H1 (cell line): Measurements from ENCODE around the gene CSDE1. TPM values are rescaled to one million over a fixed set of nuclear protein-coding genes. Genes with fewer than 3 reads are reported as not detected.

Experiments used
- CTCF ChIA-PET: fragments of 300-600 bp; sonication (Branson Sonifier 250); formaldehyde crosslinking; loops from one replicate; lab custom pipeline; 2021; ENCODE audit not compliant: partially characterized antibody; lab: Charles Lee
- POLR2A ChIA-PET: fragments of 300-600 bp; sonication (Branson Sonifier 250); formaldehyde crosslinking; loops from one replicate; lab custom pipeline; 2021; ENCODE audit warnings: inconsistent platforms; ENCODE audit not compliant: partially characterized antibody; lab: Charles Lee
- DNase-seq, 2 experiments: peaks; one replicate each; pipeline versions ENCODE4 v3.0.0 to v3.0.0-alpha.2; 2010 to 2022; ENCODE audit warnings: low spot score in 2 of 2, low read depth in 1 of 2, mixed read lengths in 1 of 2
- FAIRE-seq: peaks from 2 replicates; lab custom pipeline; 2011; peaks lifted over from hg19 to GRCh38; lab: Jason Lieb, UNC
- H2AFZ ChIP-seq: 2 replicates; pipeline ENCODE4 v1.8.1; 2012; ENCODE audit warnings: low read length, inconsistent platforms
- H2AK5ac ChIP-seq: 2 replicates; pipeline ENCODE4 v1.6.1; 2013; ENCODE audit warnings: low read depth, low read length
- H2BK120ac ChIP-seq: replicated peaks from 2 replicates; pipeline ENCODE3; 2013; ENCODE audit warnings: low read depth, low read length, inconsistent platforms
- H2BK12ac ChIP-seq: 2 replicates; pipeline ENCODE4 v1.6.1; 2013; ENCODE audit warnings: low read depth, low read length
- H2BK15ac ChIP-seq: 2 replicates; pipeline ENCODE4 v1.6.1; 2013; ENCODE audit warnings: low read length
- H2BK20ac ChIP-seq: 2 replicates; pipeline ENCODE4 v1.6.1; 2013; ENCODE audit warnings: low read length
- H2BK5ac ChIP-seq: 2 replicates; pipeline ENCODE4 v1.6.1; 2013; ENCODE audit warnings: low read depth, low read length
- H3K14ac ChIP-seq: 2 replicates; pipeline ENCODE4 v1.6.1; 2013; ENCODE audit warnings: inconsistent platforms; ENCODE audit not compliant: insufficient read length
- H3K18ac ChIP-seq: 2 replicates; pipeline ENCODE4 v1.6.1; 2013; ENCODE audit warnings: low read length; ENCODE audit errors: extremely low read depth
- H3K23ac ChIP-seq: 2 replicates; pipeline ENCODE4 v1.6.1; 2013; ENCODE audit warnings: inconsistent platforms; ENCODE audit not compliant: insufficient read length
- H3K23me2 ChIP-seq: 2 replicates; pipeline ENCODE4 v1.6.1; 2013; ENCODE audit warnings: low read depth, low read length
- H3K27ac ChIP-seq: 2 replicates; pipeline ENCODE4 v1.6.1; 2011; ENCODE audit warnings: low read depth, low read length, inconsistent platforms
- H3K27me3 ChIP-seq, 4 experiments: replicated peaks in 1 of 4; 1 replicate in 1 of 4; 2 replicates in 3 of 4; pipeline versions ENCODE4 v1.6.1 to v1.8.1; 2011 to 2013; ENCODE audit warnings: low read length in 3 of 4, mild to moderate bottlenecking in 3 of 4, inconsistent platforms in 2 of 4, mixed read lengths in 2 of 4, moderate library complexity in 1 of 4; ENCODE audit not compliant: control insufficient read depth in 3 of 4, insufficient read depth in 3 of 4; ENCODE audit errors: extremely low read depth in 1 of 4
- H3K36me3 ChIP-seq, 4 experiments: 2 replicates each; pipeline versions ENCODE4 v1.6.1 to v1.8.1; 2011 to 2013; ENCODE audit warnings: mild to moderate bottlenecking in 4 of 4, low read length in 3 of 4, moderate library complexity in 2 of 4, control low read depth in 1 of 4, inconsistent platforms in 1 of 4; ENCODE audit not compliant: insufficient read depth in 4 of 4, control insufficient read depth in 2 of 4
- H3K4ac ChIP-seq: replicated peaks from 2 replicates; pipeline ENCODE3; 2013; ENCODE audit warnings: low read length, low read depth, mixed read lengths, inconsistent platforms; ENCODE audit not compliant: insufficient read length
- H3K4me1 ChIP-seq, 4 experiments: replicated peaks in 1 of 4; 1 replicate in 1 of 4; 2 replicates in 3 of 4; pipeline versions ENCODE4 v1.6.1 to v1.8.1; 2011 to 2013; ENCODE audit warnings: low read length in 3 of 4, inconsistent platforms in 2 of 4, mixed read lengths in 1 of 4; ENCODE audit not compliant: insufficient read depth in 4 of 4, control insufficient read depth in 3 of 4
- H3K4me2 ChIP-seq, 2 experiments: 2 replicates each; pipeline versions ENCODE4 v1.6.1 to v1.8.1; 2011 to 2013; ENCODE audit warnings: low read depth in 2 of 2, low read length in 2 of 2, control low read depth in 1 of 2, inconsistent platforms in 1 of 2, mild to moderate bottlenecking in 1 of 2; ENCODE audit not compliant: insufficient read depth in 1 of 2
- H3K4me3 ChIP-seq, 4 experiments: fragments of 200-600, 300-600 bp in 1 of 4; sonication (generic), shearing (Covaris generic), sonication (Bioruptor Twin) in 1 of 4; 2 replicates each; pipeline versions ENCODE4 v1.5.1 to v1.8.1; 2011 to 2016; ENCODE audit warnings: low read length in 4 of 4, low read depth in 3 of 4, control low read depth in 2 of 4, inconsistent platforms in 2 of 4, mild to moderate bottlenecking in 2 of 4, mixed read lengths in 1 of 4, moderate library complexity in 1 of 4; ENCODE audit not compliant: insufficient read depth in 2 of 4; ENCODE audit errors: extremely low read depth in 1 of 4
- H3K56ac ChIP-seq: replicated peaks from 2 replicates; pipeline ENCODE3; 2013; ENCODE audit warnings: low read depth, mild to moderate bottlenecking, mixed read lengths, low read length, inconsistent platforms; ENCODE audit not compliant: insufficient read length
- H3K79me1 ChIP-seq: 2 replicates; pipeline ENCODE4 v1.6.1; 2013; ENCODE audit warnings: low read depth, low read length, control low read depth
- H3K79me2 ChIP-seq, 2 experiments: 2 replicates each; pipeline versions ENCODE4 v1.6.1 to v1.8.1; 2012 to 2013; ENCODE audit warnings: low read length in 2 of 2, mild to moderate bottlenecking in 2 of 2, inconsistent platforms in 1 of 2; ENCODE audit not compliant: insufficient read depth in 2 of 2, control insufficient read depth in 1 of 2
- H3K9ac ChIP-seq, 4 experiments: replicated peaks in 1 of 4; 1 replicate in 1 of 4; 2 replicates in 3 of 4; pipeline versions ENCODE4 v1.6.1 to v1.8.1; 2011 to 2013; ENCODE audit warnings: low read depth in 3 of 4, low read length in 3 of 4, control low read depth in 2 of 4, mild to moderate bottlenecking in 2 of 4, moderate library complexity in 2 of 4, inconsistent platforms in 1 of 4; ENCODE audit errors: extremely low read depth in 1 of 4
- H3K9me3 ChIP-seq, 2 experiments: 2 replicates each; pipeline versions ENCODE4 v1.6.1 to v1.8.1; 2012 to 2013; ENCODE audit warnings: mild to moderate bottlenecking in 2 of 2, moderate library complexity in 2 of 2, control low read depth in 1 of 2, inconsistent platforms in 1 of 2, low read depth in 1 of 2, low read length in 1 of 2, mixed read lengths in 1 of 2; ENCODE audit not compliant: insufficient read depth in 2 of 2
- H4K20me1 ChIP-seq, 2 experiments: replicated peaks in 1 of 2; 2 replicates each; pipeline versions ENCODE3 to v1.8.1; 2011 to 2013; ENCODE audit warnings: inconsistent platforms in 2 of 2, low read length in 2 of 2, mild to moderate bottlenecking in 1 of 2; ENCODE audit not compliant: insufficient read depth in 2 of 2, control insufficient read depth in 1 of 2
- H4K5ac ChIP-seq: 2 replicates; pipeline ENCODE4 v1.6.1; 2013; ENCODE audit warnings: low read length, low read depth, mixed read lengths, inconsistent platforms; ENCODE audit not compliant: insufficient read length
- H4K8ac ChIP-seq: 2 replicates; pipeline ENCODE4 v1.8.0; 2013; ENCODE audit warnings: mild to moderate bottlenecking, moderate library complexity, low read length, inconsistent platforms; ENCODE audit not compliant: insufficient read depth; ENCODE audit errors: extremely low read depth
- H4K91ac ChIP-seq: replicated peaks from 2 replicates; pipeline ENCODE3; 2013; ENCODE audit warnings: low read length, mixed read lengths, inconsistent platforms; ENCODE audit not compliant: insufficient read length
- CBX5 ChIP-seq: fragments of 300-800, 300-1000 bp; sonication (generic); IDR thresholded peaks from 2 replicates; pipeline ENCODE4 v1.7.1; 2016; ENCODE audit warnings: antibody characterized with exemption, low read length, low read depth
- HDAC6 ChIP-seq: IDR thresholded peaks from one replicate; pipeline ENCODE4 v1.7.1; 2012; ENCODE audit warnings: low read depth, mild to moderate bottlenecking, inconsistent platforms, low read length, moderate library complexity
- KDM1A ChIP-seq: fragments of 200-600, 300-600 bp; sonication (generic); IDR thresholded peaks from 2 replicates; pipeline ENCODE4 v1.7.1; 2016; ENCODE audit warnings: mild to moderate bottlenecking, low read length, borderline replicate concordance
- KDM4A ChIP-seq: IDR thresholded peaks from one replicate; pipeline ENCODE4 v1.7.1; 2012; ENCODE audit warnings: low read depth, mild to moderate bottlenecking, moderate library complexity, low read length, inconsistent platforms; ENCODE audit not compliant: severe bottlenecking
- KDM5A ChIP-seq: fragments of 200-600 bp; IDR thresholded peaks from 2 replicates; pipeline ENCODE4 v1.7.1; 2012; ENCODE audit warnings: mild to moderate bottlenecking, low read length, inconsistent platforms, mixed read lengths
- POU5F1 ChIP-seq: IDR thresholded peaks from 2 replicates; pipeline ENCODE4 v1.6.1; 2011; ENCODE audit warnings: low read depth, mild to moderate bottlenecking, low read length, moderate library complexity
- RAD21 ChIP-seq, 2 experiments: IDR thresholded peaks in 1 of 2; conservative IDR thresholded peaks in 1 of 2; 2 replicates each; pipeline ENCODE4 v1.6.1; 2011; ENCODE audit warnings: low read depth in 2 of 2, low read length in 2 of 2, improper control_type of control experiment in 1 of 2, inconsistent platforms in 1 of 2, mild to moderate bottlenecking in 1 of 2, moderate library complexity in 1 of 2
- RBBP5 ChIP-seq: IDR thresholded peaks from 2 replicates; pipeline ENCODE4 v1.7.1; 2012; ENCODE audit warnings: low read depth, mild to moderate bottlenecking, inconsistent platforms, low read length, moderate library complexity, borderline replicate concordance
- SIN3A ChIP-seq, 2 experiments: IDR thresholded peaks in 1 of 2; conservative IDR thresholded peaks in 1 of 2; 2 replicates each; pipeline ENCODE4 v1.6.1; 2011 to 2012; ENCODE audit warnings: low read length in 2 of 2, improper control_type of control experiment in 1 of 2, low read depth in 1 of 2, mild to moderate bottlenecking in 1 of 2
- TEAD4 ChIP-seq: IDR thresholded peaks from 2 replicates; pipeline ENCODE4 v1.6.1; 2012; ENCODE audit warnings: low read depth, low read length, inconsistent platforms, mixed read lengths
- WGBS, 2 experiments: shearing (Covaris generic) in 1 of 2; methylation state at CpG; one replicate each; pipeline versions ENCODE4 v1.1.6 to v1.1.7; 2013 to 2015; ENCODE audit warnings: low lambda C conversion rate in 2 of 2, mixed read lengths in 2 of 2, inconsistent platforms in 1 of 2, low coverage in 1 of 2, missing lambda C conversion rate in 1 of 2; ENCODE audit not compliant: insufficient replicate concordance in 2 of 2, insufficient coverage in 1 of 2, insufficient read length in 1 of 2; ENCODE audit errors: extremely low coverage in 1 of 2, missing lambda C conversion rate in 1 of 2; 5-methylcytosine and 5-hydroxymethylcytosine counted together
- polyA plus RNA-seq, 7 experiments: library from polyadenylated mRNA; depleted of rRNA in 3 of 7; stranded (reverse) in 5 of 7; unstranded in 2 of 7; fragments of >200 nt in 5 of 7; fragments of 200-250 nt in 2 of 7; gene quantifications; 1 replicate in 5 of 7; 2 replicates in 1 of 7; 4 replicates in 1 of 7; pipeline versions ENCODE4 v1.2.1 to v1.2.3, GENCODE V29; 2011 to 2013; ENCODE audit warnings: missing spikeins in 2 of 7, mixed read lengths in 2 of 7
- total RNA-seq: library from RNA; stranded (reverse); fragmentation: NEBNext Ultra II Directional; extraction: Animal tissue kit (Norgen Biotek cat#: 25700); gene quantifications from 2 replicates; pipeline ENCODE4 v1.2.1, GENCODE V29; 2021
- TF ChIP-seq, protein P1 (sequence below): IDR thresholded peaks from 2 replicates; pipeline ENCODE4 v1.6.1; 2011; ENCODE audit warnings: low read length, improper control_type of control experiment
- TF ChIP-seq, protein P2 (sequence below): IDR thresholded peaks from 2 replicates; pipeline ENCODE4 v1.6.1; 2012; ENCODE audit warnings: inconsistent platforms

CSDE1 gene
- total and polyA plus RNA-seq, 2 of the 8 experiments (the other 6 are each of a cell fraction or from before 2014, with no cell fraction given): 149 to 635 TPM

- Histone ChIP-seq H4K5ac (no peak overlapping the region), H3K4me3 (no peak overlapping the region), H3K9me3 (no peaks in the 10 kb centered on the region), H2BK12ac (no peak overlapping the region), H3K9ac (no peak overlapping the region), H2AK5ac (no peak overlapping the region), H3K27me3 (no peaks in the 10 kb centered on the region), H3K23me2 (no peaks in the 10 kb centered on the region), H3K56ac (no peak overlapping the region), H3K36me3 (peaks cover 41 to 90% (median 70%) of the 10 kb centered on the region in 4 experiments), H3K4ac (no peak overlapping the region), H3K4me2 (no peak overlapping the region), H3K14ac (no peak overlapping the region), H2AFZ (no peak overlapping the region), H4K8ac (no peak overlapping the region), H3K27ac (no peak overlapping the region), H3K23ac (no peak overlapping the region), H4K20me1 (peaks cover 3 to 4% of the 10 kb centered on the region in 2 experiments), H3K18ac (no peak overlapping the region), H2BK15ac (no peak overlapping the region), H2BK5ac (no peak overlapping the region), H4K91ac (no peak overlapping the region), H3K4me1 (no peaks in the 10 kb centered on the region), H3K79me1 (0 out of 2 replicates have a peak, but pooled peaks cover 2% of the 10 kb centered on the region), H2BK20ac (no peak overlapping the region), H3K79me2 (peaks cover 0 to 47% of the 10 kb centered on the region in 2 experiments; a peak in 2 of 4 replicates), H2BK120ac (no peak overlapping the region)
- WGBS, 2 experiments: 89% methylated on average over 1 of the region's 1 CpG; no CpG with 5 or more reads in 1 of the 2 experiments
- ChIA-PET CTCF (no interaction called here), POLR2A (interaction anchor here (0.6 to 0.9 kb wide), 2 partner anchors 18 to 870 kb away, joined by 3 read pairs; no protein-coding TSS in a partner anchor)
- FAIRE-seq: no peak
- no peak for DNase-seq
- TF ChIP-seq HDAC6 (no peak), SIN3A (conservative IDR thresholded peaks at IDR 0.05 in 1 of 2, IDR thresholded peaks at IDR 0.05 in 1 of 2; ENCODE audit: low read depth in 1 of 2, low read length in 2 of 2) (no peak), POU5F1 (no peak), KDM5A (no peak), KDM1A (no peak), CBX5 (no peak), RAD21 (IDR thresholded peaks at IDR 0.05 in 1 of 2, conservative IDR thresholded peaks at IDR 0.05 in 1 of 2; ENCODE audit: low read depth in 2 of 2, low read length in 2 of 2) (no peak), KDM4A (no peak), TEAD4 (no peak), RBBP5 (no peak)
- TF ChIP-seq, protein P1, sequence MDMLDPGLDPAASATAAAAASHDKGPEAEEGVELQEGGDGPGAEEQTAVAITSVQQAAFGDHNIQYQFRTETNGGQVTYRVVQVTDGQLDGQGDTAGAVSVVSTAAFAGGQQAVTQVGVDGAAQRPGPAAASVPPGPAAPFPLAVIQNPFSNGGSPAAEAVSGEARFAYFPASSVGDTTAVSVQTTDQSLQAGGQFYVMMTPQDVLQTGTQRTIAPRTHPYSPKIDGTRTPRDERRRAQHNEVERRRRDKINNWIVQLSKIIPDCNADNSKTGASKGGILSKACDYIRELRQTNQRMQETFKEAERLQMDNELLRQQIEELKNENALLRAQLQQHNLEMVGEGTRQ: no peak
- TF ChIP-seq, protein P2, sequence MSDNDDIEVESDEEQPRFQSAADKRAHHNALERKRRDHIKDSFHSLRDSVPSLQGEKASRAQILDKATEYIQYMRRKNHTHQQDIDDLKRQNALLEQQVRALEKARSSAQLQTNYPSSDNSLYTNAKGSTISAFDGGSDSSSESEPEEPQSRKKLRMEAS: no peak
Measured at GRCh38 chr1:114735479-114735878, 22.3 kb downstream of the CSDE1 start.
